Stimulated activated CD4-positive, alpha-beta T cell treated with anti-CD3 and anti-CD28 coated beads, Interleukin-1b, Interleukin-23, amount 100 ng/mL, for 1 hour (primary cell): ENCODE measurements around the gene PIK3R6.

ENCODE experiments used
- DNase-seq, 2 donors: peaks; one replicate each; pipeline ENCODE4 v3.0.0-alpha.2; 2020; ENCODE audit warnings: low read depth in 2 of 2

The PIK3R6 gene

DNA sequence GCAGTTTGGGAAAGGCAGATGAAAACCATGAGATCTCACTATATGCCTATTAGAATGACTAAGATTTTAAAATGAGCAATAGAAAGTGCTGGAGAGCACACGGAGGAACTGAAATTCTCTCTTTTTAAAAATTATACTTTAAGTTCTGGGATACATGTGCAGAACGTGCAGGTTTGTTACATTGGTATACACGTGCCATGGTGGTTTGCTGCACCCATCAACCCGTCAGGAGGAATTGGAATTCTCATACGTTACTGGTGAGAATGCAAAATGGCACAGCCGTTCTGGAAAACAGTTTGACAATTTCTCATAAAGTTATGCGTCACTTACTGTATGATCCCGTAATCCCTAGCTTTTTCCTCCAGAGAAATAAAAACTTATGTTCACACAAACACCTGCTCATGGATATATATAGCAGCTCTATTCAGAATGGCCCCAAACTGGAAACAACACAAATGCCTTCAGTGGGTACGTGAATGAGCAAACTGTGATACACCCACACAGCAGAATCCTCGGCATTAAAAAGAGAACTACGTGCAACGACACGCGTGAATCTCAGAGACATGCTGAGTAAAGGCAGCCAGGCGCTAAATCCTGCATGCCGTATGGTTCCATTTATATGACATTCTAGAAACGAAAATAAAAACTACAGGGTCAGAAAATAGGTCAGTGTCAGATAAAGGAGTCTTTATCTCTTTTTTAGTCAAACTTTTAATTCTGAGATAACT lies 11.8 kb downstream of the PIK3R6 start:
- no peak for DNase-seq

DNA sequence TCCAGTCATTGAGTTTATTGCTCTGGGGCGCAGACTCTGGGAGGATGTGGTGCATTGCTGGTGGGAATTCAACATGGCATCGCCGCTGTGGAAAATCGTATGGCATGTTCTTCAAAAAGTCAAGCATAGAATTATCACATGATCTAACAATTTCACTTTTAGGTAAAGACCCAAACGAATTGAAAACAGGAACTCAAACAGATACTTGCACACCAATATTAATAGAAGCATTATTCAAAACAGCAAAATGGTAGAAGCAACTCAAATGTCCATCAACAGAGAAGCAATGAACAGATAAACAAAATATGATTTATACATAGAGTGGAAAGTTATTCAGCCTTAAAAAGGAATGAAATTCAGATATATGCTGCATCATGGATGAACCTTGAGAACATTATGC lies 15.9 kb downstream of the PIK3R6 start:
- DNase-seq: no peak

DNA sequence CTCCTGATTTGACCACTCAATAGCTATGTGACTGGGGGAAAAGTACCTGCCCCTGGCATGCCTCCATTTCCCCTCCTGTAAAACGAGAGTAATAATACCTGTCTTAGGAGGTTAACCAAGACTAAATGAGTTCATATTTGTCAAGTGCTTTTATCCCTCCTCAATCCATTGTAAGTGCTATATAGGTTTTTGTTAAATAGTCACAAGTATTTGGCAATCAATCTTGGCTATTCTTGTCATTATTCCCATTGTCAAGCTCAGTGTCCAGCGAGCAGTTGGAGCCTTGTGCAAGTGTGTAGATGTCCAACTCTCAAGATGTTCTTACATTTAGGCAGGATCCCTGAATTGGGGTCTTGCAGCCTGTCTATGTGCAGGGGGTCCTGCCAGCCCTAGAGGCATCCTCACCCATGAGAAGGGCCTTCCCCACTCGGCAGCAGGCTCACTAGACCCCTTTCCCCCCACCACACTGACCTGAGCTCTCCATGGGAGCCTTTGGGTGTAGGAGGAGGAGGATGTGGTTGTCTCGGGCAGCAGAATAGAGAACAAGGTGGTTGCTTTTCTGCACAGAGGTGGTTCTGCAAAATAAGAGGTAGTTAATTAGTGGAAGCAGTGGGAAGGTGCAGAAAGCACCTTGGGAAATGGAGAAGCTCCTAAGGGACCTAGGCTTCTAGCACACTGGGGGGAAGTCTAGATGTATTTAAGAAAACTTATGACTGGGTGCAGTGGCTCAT lies 18.0 kb downstream of the PIK3R6 start:
- DNase-seq: no peak

DNA sequence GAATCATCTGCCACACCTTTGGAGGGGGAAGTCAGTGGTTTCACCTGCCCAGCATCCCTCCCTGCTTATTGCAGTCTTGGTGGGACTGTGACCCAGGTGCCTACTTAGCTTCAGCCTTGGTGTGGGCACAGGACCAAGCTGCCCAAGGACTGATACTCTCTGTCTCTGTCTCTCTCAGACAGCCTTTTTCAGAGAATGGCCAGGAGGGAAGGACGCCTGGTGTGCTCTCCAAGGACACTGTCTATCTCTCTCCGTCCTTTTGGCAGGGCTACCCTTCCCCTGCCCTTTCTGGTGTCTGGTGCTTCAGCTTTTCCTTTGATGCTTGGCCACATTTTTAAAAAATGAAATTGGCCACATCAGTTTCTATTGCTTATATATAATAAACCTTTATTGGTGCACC lies 19.6 kb downstream of the PIK3R6 start:
- DNase-seq: no peak

DNA sequence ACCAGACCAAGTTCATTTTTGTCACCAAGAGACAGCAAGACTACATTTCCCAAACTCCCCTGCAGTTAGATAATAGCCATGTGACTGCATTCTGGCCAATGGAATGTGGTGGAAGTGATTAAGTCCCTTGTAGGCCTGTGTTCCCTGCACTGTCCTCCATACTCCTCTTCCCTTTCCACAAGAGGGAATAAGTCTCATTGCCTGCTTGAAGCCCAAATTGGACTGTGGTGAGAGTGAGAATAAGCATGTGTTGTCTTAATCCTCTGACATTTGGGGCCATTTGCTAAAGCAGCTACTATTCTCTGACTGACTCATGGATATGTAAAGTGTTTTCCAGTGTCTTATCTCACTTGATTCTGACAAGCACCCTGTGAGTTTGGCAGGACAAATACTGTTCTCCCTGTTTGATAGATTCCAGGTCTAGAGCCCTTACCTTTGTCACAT lies 20.7 kb downstream of the PIK3R6 start:
- DNase-seq: no peak

DNA sequence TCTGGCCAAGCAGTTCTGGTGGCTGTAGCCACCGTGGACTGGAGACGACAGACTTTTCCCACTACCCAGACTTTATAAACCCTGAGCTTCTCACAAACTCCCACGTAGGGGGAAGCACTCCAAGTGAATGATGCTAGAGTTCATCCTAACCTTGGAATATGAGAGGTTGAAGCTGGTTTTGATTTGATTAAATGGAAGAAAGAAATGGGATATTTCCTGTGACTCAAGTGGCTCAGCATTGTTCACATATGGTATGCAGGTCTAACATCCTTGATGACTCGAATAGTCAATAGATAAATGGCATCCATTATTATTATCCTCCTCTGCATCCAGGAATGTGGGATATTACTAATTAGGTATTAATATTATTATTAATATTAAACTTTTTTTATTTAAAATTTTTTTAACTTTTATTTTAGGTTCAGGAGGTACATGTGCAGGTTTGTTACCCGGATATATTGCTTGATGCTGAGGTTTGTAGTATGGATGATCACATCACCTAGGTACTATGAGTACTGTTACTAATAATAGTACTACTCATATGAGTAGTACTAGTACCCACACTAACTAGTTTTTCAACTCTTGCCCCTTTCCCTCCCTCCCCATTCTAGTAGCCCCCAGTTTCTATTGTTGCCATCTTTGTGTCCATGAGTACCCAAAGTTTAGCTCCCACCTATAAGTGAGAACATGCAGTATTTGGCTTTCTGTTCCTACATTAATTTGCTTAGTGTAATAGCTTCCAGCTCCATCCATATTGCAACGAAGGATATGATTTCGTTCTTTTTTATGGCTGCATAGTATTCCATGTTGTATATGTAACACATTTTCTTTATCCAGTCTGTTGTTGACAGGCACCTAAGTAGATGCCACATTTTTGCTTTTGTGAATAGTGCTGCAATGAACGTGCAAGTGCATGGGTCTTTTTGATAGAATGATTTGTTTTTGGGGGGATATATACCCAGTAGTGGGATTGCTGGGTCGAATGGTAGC lies 22.9 kb downstream of the PIK3R6 start:
- DNase-seq: no peak

DNA sequence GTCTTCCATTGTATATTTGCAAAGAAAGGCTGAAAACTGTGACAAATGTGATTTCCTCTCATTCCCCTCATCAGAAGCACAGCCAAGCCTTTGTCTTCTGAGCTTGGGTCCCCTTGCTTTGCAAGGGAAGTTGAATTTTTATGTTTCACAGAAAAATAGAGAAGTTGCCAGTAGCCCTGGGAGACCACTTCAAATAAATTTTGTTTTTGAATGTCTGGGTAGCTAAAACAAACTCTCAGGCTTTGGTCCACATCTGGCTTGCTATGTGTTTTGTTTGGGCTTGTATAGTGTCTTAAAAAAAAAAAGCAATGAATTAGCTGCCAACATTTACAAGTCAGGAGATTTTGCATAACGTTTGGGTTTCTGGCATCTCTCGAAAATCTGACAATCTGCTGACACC lies 24.1 kb downstream of the PIK3R6 start:
- DNase-seq: no peak

DNA sequence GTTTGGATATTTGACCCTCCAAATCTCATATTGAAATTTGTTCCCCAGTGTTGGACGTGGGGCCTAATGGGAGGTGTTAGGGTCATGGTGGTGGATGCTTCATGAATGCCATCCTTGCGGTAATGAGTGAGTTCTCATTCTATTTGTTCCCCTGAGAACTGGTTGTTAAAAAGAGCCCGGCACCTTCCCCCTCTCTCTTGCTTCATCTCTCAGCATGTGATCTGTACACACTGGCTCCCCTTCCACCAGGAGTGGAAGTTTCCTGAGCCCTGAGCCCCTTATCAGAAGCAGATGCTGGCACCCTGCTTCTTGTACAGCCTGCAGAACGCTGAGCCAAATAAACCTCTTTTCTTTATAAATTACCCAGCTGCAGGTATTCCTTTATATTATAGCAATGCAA lies 25.6 kb downstream of the PIK3R6 start:
- DNase-seq: no peak

DNA sequence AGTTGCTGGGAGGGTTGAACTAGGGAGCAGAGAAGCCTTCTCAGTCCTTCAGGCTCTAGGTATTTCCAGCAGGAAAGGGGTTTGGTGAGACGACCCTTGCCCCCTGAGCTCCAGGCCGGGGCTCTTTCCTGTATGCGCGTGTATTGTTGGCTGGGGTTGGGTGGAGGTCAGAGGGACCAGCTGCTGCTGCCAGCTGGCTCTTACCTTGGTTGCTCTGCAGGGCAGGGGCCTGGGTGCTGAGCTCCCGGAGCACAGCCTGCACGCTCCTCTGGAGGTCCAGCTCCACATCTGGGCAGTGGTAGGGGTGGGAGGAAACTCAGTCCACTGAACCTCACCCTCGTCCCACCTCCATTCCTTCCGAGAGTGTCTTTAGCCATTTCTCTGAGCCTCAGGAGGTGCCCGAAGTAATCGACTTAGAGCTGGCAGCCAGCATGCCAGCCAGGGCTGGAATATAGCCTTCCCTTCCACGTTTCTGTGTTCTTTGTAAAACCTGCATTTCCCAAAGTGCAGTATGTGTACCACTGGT lies 28.0 kb downstream of the PIK3R6 start:
- no peak for DNase-seq

DNA sequence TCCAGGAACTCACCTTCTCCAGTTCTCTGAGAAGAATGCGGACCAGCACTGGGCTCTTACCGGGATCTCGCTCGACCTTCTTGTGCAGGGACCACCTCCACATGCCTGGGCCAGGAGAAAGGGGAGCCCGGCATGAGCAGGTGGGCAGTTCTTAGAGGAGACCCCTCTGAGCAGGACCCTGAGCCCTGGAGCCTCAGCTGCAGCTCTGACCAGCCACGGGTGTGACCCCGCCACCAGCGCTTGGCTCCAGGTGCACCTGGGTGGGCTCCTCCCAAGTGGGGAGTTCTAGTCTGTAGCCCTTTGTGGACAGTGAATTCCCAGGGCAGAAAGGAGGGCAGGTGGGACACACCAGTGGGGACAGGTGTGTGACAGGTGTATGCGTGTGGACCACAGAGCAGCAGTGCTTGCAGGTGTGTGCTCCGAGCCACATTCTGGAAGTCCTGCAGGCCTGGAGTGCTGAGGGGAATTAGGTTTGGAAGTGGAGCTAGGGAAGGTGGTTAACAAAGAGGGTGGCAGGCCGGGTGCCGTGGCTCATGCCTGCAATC lies 28.9 kb downstream of the PIK3R6 start:
- no peak for DNase-seq

DNA sequence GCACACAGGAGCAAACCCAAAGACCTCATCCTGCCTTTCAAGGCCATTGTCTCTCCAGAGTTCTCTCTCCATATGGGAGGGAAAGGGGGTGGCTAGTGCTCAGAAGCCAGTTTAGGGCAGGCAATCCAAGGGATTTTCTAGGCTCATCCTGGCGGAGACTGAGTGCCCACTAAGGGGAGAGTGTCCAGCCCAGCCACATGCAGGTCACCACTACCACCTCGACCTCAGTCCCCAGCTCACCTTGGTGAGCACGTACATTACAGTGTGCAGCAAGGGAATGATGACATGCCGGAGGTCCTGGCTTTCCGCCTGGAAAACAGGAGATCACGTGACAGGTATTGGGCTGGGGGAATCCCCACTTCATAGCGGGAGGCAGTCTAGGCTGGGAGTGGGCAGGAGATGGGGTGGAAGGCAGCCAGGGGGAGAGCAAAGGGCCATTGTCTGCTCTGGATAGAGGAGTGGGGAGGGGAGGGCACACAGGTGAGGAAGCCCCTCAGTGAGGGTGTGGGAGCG lies 29.9 kb downstream of the PIK3R6 start:
- no peak for DNase-seq

DNA sequence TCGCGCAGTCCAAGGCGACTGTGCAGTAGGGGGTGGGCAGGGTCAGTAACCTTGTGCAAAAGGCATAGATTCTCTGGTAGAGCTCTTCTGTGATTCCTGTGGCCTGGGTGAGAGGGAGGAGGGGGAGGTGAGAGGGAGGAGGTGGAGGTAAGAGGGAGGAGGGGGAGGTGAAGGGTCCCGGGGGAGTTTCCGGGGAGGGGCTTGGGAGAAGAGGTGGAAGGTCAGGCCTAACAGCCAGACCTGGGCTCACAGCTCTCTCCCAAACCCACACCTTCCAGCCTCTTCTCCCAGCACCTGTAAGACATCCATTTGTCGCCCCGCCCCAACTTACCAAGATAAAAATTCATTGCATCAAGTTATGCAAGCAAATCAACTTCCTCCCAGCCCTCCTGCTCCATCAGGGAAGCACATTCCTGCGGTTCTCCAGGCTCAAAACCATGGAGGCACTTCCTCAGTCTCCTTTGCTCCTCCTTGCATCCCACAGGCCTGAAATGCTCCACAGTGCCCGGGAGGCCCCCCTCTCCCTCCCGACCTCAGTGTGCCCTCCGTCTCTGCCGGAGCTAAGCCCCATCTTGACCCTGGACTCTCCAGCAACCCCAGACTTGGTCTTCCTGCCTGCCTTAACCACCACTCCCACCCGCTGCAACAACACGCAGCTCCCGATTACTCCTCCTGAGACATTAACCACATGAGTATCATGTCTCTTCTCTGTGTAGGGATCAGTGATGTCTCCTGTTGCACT lies 30.5 kb downstream of the PIK3R6 start:
- no peak for DNase-seq

DNA sequence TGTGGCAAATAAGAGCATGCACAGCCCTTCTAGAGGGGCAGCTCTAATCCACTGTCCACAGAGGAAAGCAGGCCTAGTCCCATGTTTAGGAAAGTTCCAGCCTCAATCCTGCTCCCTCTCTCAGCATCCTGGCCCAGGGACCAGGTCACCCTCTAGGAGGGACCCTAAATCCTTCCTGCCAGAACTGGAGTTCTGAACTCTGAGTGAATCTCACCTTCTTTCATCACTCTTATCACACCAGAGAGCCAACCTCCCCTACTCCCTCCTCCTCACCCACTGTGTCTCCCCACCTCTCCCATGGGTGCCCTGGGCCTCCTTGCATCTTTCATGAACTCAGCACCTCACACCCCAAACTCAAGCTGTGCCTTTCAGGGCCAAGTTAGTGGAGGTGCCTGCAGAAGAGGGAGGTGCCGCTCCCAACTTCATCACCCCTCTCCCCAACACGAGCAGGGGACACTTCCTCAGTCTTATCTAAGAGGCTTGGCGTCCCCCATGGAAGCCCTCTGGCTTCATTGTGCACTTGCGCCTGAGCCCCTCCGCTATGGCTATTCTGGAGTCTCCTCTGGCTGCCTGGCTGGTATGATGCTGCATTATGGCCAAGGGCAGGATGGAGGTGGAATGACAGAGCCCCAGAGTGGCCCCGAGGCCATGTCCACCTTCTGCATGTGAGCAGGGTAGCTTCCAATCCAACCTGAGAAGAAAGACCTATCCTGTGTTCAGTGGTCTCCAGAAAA lies 31.7 kb downstream of the PIK3R6 start:
- no peak for DNase-seq

DNA sequence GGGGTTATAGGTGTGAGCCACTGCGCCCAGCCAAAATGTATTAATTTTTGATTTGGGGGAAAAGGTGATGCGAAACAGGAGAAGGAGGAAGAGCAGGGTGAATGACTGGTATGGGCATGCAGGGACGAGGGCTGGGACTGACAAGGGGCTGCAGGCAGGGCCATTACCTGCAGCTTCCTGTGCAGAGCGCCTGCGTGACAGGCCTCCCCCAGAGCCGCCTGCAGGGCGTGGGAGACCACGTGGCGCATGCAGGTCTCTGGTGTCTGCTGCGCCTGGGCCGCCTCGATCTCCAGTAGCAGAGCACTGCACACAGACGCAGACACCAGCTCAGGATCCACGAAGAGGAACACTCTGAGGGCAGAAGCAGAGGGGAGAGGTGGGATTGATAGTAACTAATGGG lies 32.4 kb downstream of the PIK3R6 start:
- DNase-seq: no peak

DNA sequence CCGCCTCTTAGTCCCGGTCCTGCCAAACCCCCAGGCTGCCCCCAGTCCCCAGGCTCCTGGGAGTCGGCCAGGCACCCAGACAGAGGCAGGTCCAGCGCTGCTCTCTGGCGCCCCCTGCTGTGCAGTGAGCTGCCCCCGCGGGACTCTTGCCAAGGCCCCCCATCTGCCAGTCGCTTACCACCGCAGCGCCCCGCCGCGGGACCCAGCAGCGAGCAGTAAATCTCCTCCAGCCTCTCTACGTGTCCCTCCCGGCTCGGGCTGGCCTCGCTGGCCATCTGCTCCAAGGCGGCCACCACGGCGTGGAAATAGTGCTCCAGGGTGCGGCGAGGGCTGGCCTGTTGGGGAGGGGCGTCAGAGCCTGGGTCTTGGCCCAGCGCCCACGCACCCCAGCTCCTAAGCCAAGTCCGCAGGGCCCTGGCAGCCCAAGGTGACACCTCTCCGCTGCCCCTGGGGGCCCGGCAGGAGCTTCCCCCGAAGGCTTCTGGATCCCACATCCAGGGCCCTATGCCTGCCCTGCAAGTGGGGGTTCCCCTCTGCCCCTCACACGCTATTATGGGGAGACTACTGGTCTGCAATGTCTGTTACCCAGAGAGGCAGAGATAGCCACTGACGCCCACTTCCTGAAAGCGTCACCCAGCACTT lies 34.6 kb downstream of the PIK3R6 start:
- DNase-seq: peak in 1 of 2 donors; percentile 3

DNA sequence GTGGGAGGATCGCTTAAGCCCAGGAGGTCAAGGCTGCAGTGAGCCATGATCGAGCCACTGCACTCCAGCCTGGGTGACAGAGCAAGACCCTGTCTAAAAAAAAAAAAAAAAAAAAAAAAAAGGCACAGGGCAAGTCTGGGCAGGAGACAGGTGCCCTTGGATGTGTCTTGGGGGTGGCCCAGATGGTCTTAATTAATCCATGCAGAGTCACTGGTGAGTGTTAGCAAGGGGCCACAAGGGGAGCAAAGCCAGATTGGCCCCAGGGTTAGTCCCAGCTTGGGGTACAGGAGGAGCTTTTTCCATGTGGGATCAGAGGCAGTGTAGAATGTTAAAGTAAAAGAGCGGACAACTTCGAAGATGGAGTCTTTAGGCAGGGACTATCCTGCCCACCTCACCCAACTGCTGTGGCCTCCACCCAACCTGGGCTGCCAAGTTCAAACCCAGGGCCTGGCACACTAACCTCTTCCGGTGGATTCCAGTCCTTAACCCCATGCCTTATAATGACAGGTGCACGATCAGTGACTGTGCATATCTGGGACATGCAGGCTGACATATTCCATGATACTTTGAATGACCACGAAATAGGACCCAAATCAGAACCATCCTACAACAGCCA lies 36.1 kb downstream of the PIK3R6 start:
- no peak for DNase-seq

DNA sequence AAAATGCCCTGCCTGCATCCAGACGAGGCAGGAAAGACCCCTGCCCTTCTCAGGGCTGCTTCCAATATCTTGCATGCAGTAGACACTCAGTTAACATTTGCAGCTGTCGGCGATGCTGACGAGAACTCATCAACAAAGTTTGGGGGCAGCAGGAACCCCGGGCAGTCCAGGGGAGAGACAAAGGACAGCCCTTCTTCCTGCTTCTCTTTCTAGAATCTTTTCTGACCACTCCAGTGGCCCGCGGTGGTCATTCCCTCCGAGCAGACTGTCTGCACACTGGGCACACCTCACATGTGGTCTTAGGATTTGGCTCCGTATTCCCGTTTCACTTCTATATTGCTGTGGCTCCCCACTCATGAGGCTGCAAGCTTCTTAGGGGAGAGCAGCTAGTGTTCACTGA lies 37.3 kb downstream of the PIK3R6 start:
- no peak for DNase-seq

DNA sequence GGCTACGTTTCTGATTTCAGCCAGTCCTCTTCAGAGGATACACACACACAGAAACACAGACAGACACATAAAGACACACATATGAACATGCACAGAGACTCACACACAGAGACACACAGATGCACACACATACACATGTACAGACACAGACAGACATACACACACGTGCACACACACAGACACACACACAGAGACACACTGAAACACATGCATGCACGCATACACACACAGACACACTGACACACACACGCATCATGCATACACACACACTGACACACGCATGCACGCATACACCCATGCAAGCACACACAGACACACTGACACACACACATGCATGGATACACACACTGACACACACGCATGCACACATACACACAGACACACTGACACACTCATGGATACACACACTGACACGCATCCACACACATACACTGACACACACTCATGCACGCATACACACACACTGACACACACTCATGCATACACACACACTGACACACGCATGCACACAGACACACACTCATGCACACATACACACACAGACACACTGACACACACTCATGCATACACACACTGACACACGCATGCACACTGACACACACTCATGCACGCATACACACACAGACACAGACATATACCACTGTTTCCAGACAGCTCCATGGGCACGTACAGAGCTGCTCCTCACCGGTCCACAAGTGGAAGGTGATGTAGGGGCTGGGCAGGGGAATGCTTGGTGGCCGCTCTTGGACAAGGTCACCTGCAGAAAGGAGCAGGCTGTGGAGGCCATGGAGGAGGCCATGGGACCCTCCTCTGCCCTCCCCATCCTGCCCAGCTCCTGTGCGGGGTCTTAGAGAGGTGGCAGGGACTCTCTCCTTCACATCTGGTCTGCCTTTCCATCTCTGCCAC lies 38.2 kb downstream of the PIK3R6 start:
- no peak for DNase-seq
